DOHH2 (cell line): ENCODE results near the gene VSIG10L.

Source experiments
- H3F3A ChIP-seq: fragments of 200-600 bp; sonication (generic), shearing (Covaris generic); 2 replicates; pipeline ENCODE4 v1.6.0; 2016; ENCODE audit warnings: antibody characterized with exemption, mild to moderate bottlenecking; ENCODE audit not compliant: control insufficient read depth, insufficient read depth
- H3K27ac ChIP-seq: fragments of 200-600 bp; sonication (generic); 2 replicates; pipeline ENCODE4 v1.5.1; 2014; ENCODE audit warnings: low read depth, mild to moderate bottlenecking, low read length, moderate library complexity
- H3K27me3 ChIP-seq: fragments of 200-600 bp; sonication (generic); 2 replicates; pipeline ENCODE4 v1.6.1; 2014; ENCODE audit warnings: mild to moderate bottlenecking, low read length, mixed read lengths; ENCODE audit not compliant: control insufficient read depth
- H3K36me3 ChIP-seq: fragments of 200-600 bp; sonication (generic); 2 replicates; pipeline ENCODE4 v1.6.1; 2014; ENCODE audit warnings: mild to moderate bottlenecking, low read length, moderate library complexity, mixed read lengths; ENCODE audit not compliant: control insufficient read depth
- H3K4me1 ChIP-seq: fragments of 200-600 bp; sonication (generic); 2 replicates; pipeline ENCODE4 v1.6.1; 2014; ENCODE audit warnings: mild to moderate bottlenecking, low read length, mixed read lengths; ENCODE audit not compliant: control insufficient read depth
- H3K4me2 ChIP-seq: fragments of 200-600 bp; sonication (generic); 2 replicates; pipeline ENCODE4 v1.6.0; 2014; ENCODE audit warnings: mild to moderate bottlenecking, low read length, moderate library complexity
- H3K4me3 ChIP-seq: fragments of 200-600 bp; sonication (generic); 2 replicates; pipeline ENCODE4 v1.5.1; 2014; ENCODE audit warnings: mild to moderate bottlenecking, low read length, mixed read lengths
- H3K79me2 ChIP-seq: fragments of 200-600 bp; sonication (generic); 2 replicates; pipeline ENCODE4 v1.6.1; 2014; ENCODE audit warnings: mild to moderate bottlenecking, low read length, mixed read lengths; ENCODE audit not compliant: control insufficient read depth
- H3K9me2 ChIP-seq: fragments of 200-600 bp; sonication (generic); replicated peaks from 2 replicates; pipeline ENCODE4 v1.6.1; 2014; ENCODE audit warnings: mild to moderate bottlenecking, low read length, mixed read lengths; ENCODE audit not compliant: control insufficient read depth
- H3K9me3 ChIP-seq: fragments of 200-600 bp; sonication (generic); 2 replicates; pipeline ENCODE4 v1.6.1; 2014; ENCODE audit warnings: antibody characterized with exemption, low read length, mixed read lengths; ENCODE audit not compliant: control insufficient read depth, insufficient read depth
- H4K20me1 ChIP-seq: fragments of 200-600 bp; sonication (generic); 2 replicates; pipeline ENCODE4 v1.6.0; 2014; ENCODE audit warnings: low read depth, mild to moderate bottlenecking, antibody characterized with exemption, low read length, moderate library complexity; ENCODE audit not compliant: control insufficient read depth, insufficient read depth
- CTCF ChIP-seq: fragments of 200-600 bp; sonication (generic); IDR thresholded peaks from one replicate; pipeline ENCODE4 v1.5.1; 2014; ENCODE audit warnings: antibody characterized with exemption, mild to moderate bottlenecking, low read depth, low read length; ENCODE audit not compliant: poor library complexity, severe bottlenecking
- EZH2phosphoT487 ChIP-seq: fragments of 200-600 bp; sonication (generic); IDR thresholded peaks from 2 replicates; pipeline ENCODE4 v1.6.1; 2017; ENCODE audit warnings: borderline replicate concordance, mild to moderate bottlenecking, antibody characterized with exemption, low read length, moderate library complexity, mixed read lengths

Gene VSIG10L

GRCh38 chr19:51294211-51294976 lies 47.5 kb downstream of the VSIG10L start:
- Histone ChIP-seq H4K20me1 (no peaks in the 10 kb centered on the region), H3K4me2 (no peak overlapping the region), H3K4me1 (no peaks in the 10 kb centered on the region), H3K36me3 (no peaks in the 10 kb centered on the region), H3K79me2 (no peaks in the 10 kb centered on the region), H3K27me3 (no peaks in the 10 kb centered on the region; the same call in 1 of the 2 replicates), H3K4me3 (no peak overlapping the region), H3F3A (no peaks in the 10 kb centered on the region), H3K9me3 (no peaks in the 10 kb centered on the region), H3K27ac (no peak overlapping the region), H3K9me2 (no peaks in the 10 kb centered on the region)
- TF ChIP-seq EZH2phosphoT487 = no peak
- TF ChIP-seq CTCF = no peak

GRCh38 chr19:51293571-51294210 lies 48.2 kb downstream of the VSIG10L start:
- no peaks in the 10 kb centered on the region for H3K36me3 ChIP-seq
- no peaks in the 10 kb centered on the region for H3K9me3 ChIP-seq
- TF ChIP-seq EZH2phosphoT487 = no peak
- TF ChIP-seq CTCF = no peak
- no peak overlapping the region for H3K4me3 ChIP-seq
- H3K9me2 ChIP-seq = no peaks in the 10 kb centered on the region
- no peaks in the 10 kb centered on the region for H3F3A ChIP-seq
- H3K27me3 ChIP-seq = peaks cover 6% of the 10 kb centered on the region
- no peaks in the 10 kb centered on the region for H4K20me1 ChIP-seq
- H3K79me2 ChIP-seq = no peaks in the 10 kb centered on the region
- H3K27ac ChIP-seq = no peak overlapping the region
- no peak overlapping the region for H3K4me2 ChIP-seq
- no peaks in the 10 kb centered on the region for H3K4me1 ChIP-seq

GRCh38 chr19:51292971-51293370 lies 49.0 kb downstream of the VSIG10L start:
- TF ChIP-seq EZH2phosphoT487 = no peak
- TF ChIP-seq CTCF = no peak
- Histone ChIP-seq H4K20me1 (no peaks in the 10 kb centered on the region), H3K27me3 (peaks cover 6% of the 10 kb centered on the region), H3K4me2 (no peak overlapping the region), H3K36me3 (no peaks in the 10 kb centered on the region), H3K79me2 (no peaks in the 10 kb centered on the region), H3K4me1 (no peaks in the 10 kb centered on the region), H3K4me3 (no peak overlapping the region), H3F3A (no peaks in the 10 kb centered on the region), H3K27ac (no peak overlapping the region), H3K9me2 (no peaks in the 10 kb centered on the region), H3K9me3 (no peaks in the 10 kb centered on the region)
